KMS-11 (cell line): ENCODE measurements around the gene SYCE3.

Experiments used
- H2AFZ ChIP-seq: fragments of 200-600 bp; sonication (generic); 2 replicates; pipeline ENCODE4 v1.6.1; 2016; ENCODE audit warnings: antibody characterized with exemption, mixed run types, low read depth
- H3K27ac ChIP-seq: fragments of 200-600 bp; sonication (generic); 2 replicates; pipeline ENCODE4 v1.6.1; 2016; ENCODE audit warnings: mild to moderate bottlenecking, mixed run types
- H3K27me3 ChIP-seq: fragments of 200-600 bp; sonication (generic); 2 replicates; pipeline ENCODE4 v1.6.1; 2017; ENCODE audit warnings: mild to moderate bottlenecking, low read depth, mixed run types, moderate library complexity; ENCODE audit not compliant: insufficient read depth
- H3K36me3 ChIP-seq: fragments of 200-600 bp; sonication (generic); 2 replicates; pipeline ENCODE4 v1.6.1; 2017; ENCODE audit warnings: mild to moderate bottlenecking, mixed run types; ENCODE audit not compliant: insufficient read depth
- H3K4me1 ChIP-seq: fragments of 200-600 bp; sonication (generic); 2 replicates; pipeline ENCODE4 v1.6.1; 2016; ENCODE audit warnings: mild to moderate bottlenecking, low read depth, mixed run types; ENCODE audit not compliant: poor library complexity, severe bottlenecking
- H3K4me2 ChIP-seq: fragments of 200-600 bp; sonication (generic); 2 replicates; pipeline ENCODE4 v1.7.0; 2016; ENCODE audit warnings: mild to moderate bottlenecking, mixed run types
- H3K4me3 ChIP-seq: fragments of 200-600 bp; sonication (generic); IDR thresholded peaks from 2 replicates; pipeline ENCODE4 v1.6.1; 2017; ENCODE audit warnings: low read depth, low read length, mixed read lengths; ENCODE audit not compliant: insufficient read depth
- H3K79me2 ChIP-seq: fragments of 200-600 bp; sonication (generic); 2 replicates; pipeline ENCODE4 v1.6.1; 2016; ENCODE audit warnings: low read depth, mixed run types; ENCODE audit not compliant: insufficient read depth
- H3K9ac ChIP-seq: fragments of 200-600 bp; sonication (generic); 2 replicates; pipeline ENCODE4 v1.6.1; 2016; ENCODE audit warnings: mild to moderate bottlenecking, mixed run types
- H4K20me1 ChIP-seq: fragments of 200-600 bp; sonication (generic); 2 replicates; pipeline ENCODE4 v1.6.1; 2016; ENCODE audit warnings: mild to moderate bottlenecking, mixed run types; ENCODE audit not compliant: insufficient read depth
- TF ChIP-seq, protein P1 (sequence below): fragments of 200-600 bp; sonication (generic); conservative IDR thresholded peaks from 2 replicates; pipeline ENCODE4 v1.6.1; 2017; ENCODE audit warnings: low read depth, mild to moderate bottlenecking, antibody characterized with exemption, low read length, moderate library complexity, mixed read lengths

The SYCE3 gene

DNA sequence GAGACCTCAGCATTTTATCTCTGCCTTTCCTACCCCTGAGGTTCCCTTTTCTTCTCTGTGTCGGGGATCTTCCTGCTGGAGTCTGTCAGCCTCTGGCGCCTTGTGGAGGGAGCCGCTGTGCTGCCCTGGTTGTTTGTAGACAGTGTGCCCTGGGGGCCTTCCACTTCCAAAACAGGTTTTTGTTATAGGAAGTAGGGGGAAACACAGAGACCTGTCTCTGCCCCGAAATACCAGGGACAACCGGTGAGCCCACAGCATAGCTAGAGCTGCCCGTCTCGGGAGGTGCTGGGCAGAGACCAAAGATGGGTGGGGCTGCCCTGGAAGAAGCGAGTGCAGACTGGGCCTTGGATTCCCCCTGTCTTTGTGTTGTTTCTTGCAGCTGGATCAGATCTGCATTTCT lies 46.7 kb downstream of the SYCE3 start:
- TF ChIP-seq, protein P1, sequence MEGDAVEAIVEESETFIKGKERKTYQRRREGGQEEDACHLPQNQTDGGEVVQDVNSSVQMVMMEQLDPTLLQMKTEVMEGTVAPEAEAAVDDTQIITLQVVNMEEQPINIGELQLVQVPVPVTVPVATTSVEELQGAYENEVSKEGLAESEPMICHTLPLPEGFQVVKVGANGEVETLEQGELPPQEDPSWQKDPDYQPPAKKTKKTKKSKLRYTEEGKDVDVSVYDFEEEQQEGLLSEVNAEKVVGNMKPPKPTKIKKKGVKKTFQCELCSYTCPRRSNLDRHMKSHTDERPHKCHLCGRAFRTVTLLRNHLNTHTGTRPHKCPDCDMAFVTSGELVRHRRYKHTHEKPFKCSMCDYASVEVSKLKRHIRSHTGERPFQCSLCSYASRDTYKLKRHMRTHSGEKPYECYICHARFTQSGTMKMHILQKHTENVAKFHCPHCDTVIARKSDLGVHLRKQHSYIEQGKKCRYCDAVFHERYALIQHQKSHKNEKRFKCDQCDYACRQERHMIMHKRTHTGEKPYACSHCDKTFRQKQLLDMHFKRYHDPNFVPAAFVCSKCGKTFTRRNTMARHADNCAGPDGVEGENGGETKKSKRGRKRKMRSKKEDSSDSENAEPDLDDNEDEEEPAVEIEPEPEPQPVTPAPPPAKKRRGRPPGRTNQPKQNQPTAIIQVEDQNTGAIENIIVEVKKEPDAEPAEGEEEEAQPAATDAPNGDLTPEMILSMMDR: no peak
- Histone ChIP-seq H3K4me2 (no peak overlapping the region), H2AFZ (no peak overlapping the region), H3K4me3 (no peak overlapping the region), H3K4me1 (peaks cover 7% of the 10 kb centered on the region), H3K36me3 (no peaks in the 10 kb centered on the region), H3K9ac (no peak overlapping the region), H3K79me2 (peaks cover 36% of the 10 kb centered on the region), H3K27me3 (no peaks in the 10 kb centered on the region), H3K27ac (no peak overlapping the region), H4K20me1 (no peaks in the 10 kb centered on the region)

DNA sequence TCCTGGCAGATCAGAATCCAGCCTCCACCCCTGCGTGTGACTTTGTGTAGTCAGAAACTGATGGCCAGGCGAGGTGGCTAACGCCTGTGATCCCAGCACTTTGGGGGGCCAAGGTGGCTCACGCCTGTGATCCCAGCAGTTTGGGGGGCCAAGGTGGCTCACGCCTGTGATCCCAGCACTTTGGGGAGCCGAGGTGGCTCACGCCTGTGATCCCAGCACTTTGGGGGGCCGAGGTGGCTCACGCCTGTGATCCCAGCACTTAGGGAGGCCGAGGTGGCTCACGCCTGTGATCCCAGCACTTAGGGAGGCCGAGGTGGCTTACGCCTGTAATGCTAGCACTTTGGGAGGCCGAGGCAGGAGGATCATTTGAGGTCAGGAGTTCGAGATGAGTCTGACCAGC lies 49.5 kb downstream of the SYCE3 start:
- H3K79me2 ChIP-seq: peaks cover 60% of the 10 kb centered on the region
- no peak overlapping the region for H3K4me3 ChIP-seq
- TF ChIP-seq, protein P1: no peak
- H3K4me2 ChIP-seq: no peak overlapping the region
- H3K27me3 ChIP-seq: no peaks in the 10 kb centered on the region
- no peak overlapping the region for H3K27ac ChIP-seq
- H3K4me1 ChIP-seq: peaks cover 13% of the 10 kb centered on the region
- no peaks in the 10 kb centered on the region for H4K20me1 ChIP-seq
- H3K9ac ChIP-seq: no peak overlapping the region
- H3K36me3 ChIP-seq: no peaks in the 10 kb centered on the region
- no peak overlapping the region for H2AFZ ChIP-seq

DNA sequence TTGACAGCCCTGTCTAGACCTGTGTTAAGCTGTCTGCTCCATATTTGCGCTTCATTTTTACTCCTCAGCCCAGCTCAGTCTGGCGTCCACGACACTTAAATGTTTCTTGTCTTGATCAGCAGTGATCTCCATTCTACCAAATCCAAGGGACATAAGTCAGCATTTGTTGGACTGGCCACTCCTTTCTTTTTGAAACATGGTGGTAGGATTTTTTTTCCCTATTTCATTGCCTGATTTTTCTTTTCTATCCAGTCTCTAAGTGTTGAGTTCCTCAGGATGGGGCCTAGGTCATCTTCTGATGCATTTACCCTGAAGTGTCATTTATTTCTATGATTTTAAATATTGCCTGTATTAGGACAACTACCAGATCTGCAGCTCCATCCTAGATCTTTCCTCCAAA lies 53.8 kb downstream of the SYCE3 start:
- peak overlapping the region; percentile 75 for H3K4me2 ChIP-seq
- H3K27ac ChIP-seq: peak overlapping the region; percentile 63
- no peaks in the 10 kb centered on the region for H4K20me1 ChIP-seq
- H3K9ac ChIP-seq: peak overlapping the region; percentile 76; the same call in 1 of the 2 replicates
- no peak overlapping the region for H3K4me3 ChIP-seq
- H3K36me3 ChIP-seq: no peaks in the 10 kb centered on the region
- TF ChIP-seq, protein P1: no peak
- H3K4me1 ChIP-seq: peaks cover 13% of the 10 kb centered on the region
- H3K27me3 ChIP-seq: no peaks in the 10 kb centered on the region
- H2AFZ ChIP-seq: no peak overlapping the region
- H3K79me2 ChIP-seq: peaks cover 58% of the 10 kb centered on the region

DNA sequence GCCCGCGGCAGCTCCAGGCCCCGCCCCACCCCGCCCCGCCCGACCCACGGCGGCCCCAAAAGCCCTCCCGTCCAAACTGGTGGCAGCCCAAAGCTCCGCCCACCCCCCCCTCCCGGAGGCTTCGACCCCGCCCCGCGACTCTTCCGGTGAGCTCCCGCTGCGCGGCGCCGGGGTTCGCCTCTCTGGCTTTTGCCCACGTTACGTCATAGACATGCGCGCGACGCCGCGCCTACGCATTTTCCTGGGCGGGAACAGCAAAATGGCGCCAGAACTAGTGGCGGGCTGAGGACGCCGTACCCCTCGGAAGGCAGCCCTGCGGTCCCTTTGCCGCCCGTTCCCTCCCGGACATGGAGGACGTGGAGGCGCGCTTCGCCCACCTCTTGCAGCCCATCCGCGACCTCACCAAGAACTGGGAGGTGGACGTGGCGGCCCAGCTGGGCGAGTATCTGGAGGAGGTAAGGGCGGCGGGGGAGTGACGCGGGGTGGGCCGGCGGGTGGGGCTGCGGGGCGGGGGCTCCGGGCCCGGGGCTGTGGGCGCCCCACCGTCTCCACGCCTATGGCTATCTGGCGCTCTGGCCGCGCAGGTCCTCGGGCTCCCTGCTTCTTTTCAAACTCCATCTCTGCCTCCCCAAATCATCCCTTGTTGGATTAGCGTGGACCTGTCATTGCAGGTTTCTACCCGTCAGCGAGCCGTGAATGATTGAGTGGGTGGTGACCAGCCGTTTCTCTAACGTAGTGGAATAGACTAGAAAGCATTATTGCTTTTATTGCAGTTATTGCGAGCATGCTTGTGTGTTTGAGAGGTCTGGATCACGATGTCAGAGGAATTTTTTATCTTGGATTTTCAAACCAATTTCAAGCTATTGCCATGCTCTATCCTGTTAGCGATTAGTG lies 54.5 kb downstream of the SYCE3 start, which contains the start of gene NCAPH2:
Gene NCAPH2, plus strand, starts transcription at position 234 of the 894 bp plus-strand sequence. Its CDS starts 114 bp downstream, at position 348.
- Histone ChIP-seq H3K27ac (peak within 1 kb of the TSS; percentile 63), H3K9ac (peak within 1 kb of the TSS; percentile 76), H3K36me3 (no peaks in the 10 kb centered on the region), H3K4me3 (no peak within 1 kb of the TSS), H3K27me3 (no peaks in the 10 kb centered on the region), H3K4me1 (peaks cover 13% of the 10 kb centered on the region), H3K4me2 (peak within 1 kb of the TSS; percentile 75), H3K79me2 (peaks cover 52% of the 10 kb centered on the region), H4K20me1 (no peaks in the 10 kb centered on the region), H2AFZ (peak within 1 kb of the TSS; percentile 54; the same call in 1 of the 2 replicates)
- TF ChIP-seq, protein P1: no peak
